Adrenal gland (tissue), 12 donors: ENCODE results near the gene RBBP4. TPM values are rescaled to one million over a fixed set of nuclear protein-coding genes. Genes with fewer than 3 reads are reported as not detected.

Experiments used
- DNase-seq, 7 donors: peaks; one replicate each; pipeline ENCODE4 v3.0.0-alpha.2; 2019 to 2020
- H3K27ac ChIP-seq, 5 donors: fragments of 200-600 bp; sonication (generic) in 4 of 5; 1 replicate in 3 of 5; 2 replicates in 2 of 5; pipeline versions ENCODE4 v1.5.1 to v1.8.0; 2016 to 2020; ENCODE audit warnings: mild to moderate bottlenecking in 1 of 5
- H3K27me3 ChIP-seq: fragments of 200-600 bp; 2 replicates; pipeline ENCODE4 v1.8.0; 2021
- H3K36me3 ChIP-seq, 2 donors: fragments of 200-600 bp; replicated peaks in 1 of 2; 1 replicate in 1 of 2; 2 replicates in 1 of 2; pipeline versions ENCODE4 v1.5.1 to v1.8.0; 2018 to 2022
- H3K4me1 ChIP-seq, 2 donors: fragments of 200-600 bp; replicated peaks in 1 of 2; 1 replicate in 1 of 2; 2 replicates in 1 of 2; pipeline versions ENCODE4 v1.5.1 to v1.8.0; 2018 to 2021
- H3K4me3 ChIP-seq, 4 donors: fragments of 200-600 bp; sonication (generic) in 3 of 4; one replicate each; pipeline ENCODE4 v1.5.1; 2016 to 2018
- H3K9me3 ChIP-seq, 3 donors: fragments of 200-600 bp; sonication (generic) in 1 of 3; replicated peaks in 1 of 3; 1 replicate in 2 of 3; 2 replicates in 1 of 3; pipeline versions ENCODE4 v1.5.1 to v1.8.0; 2016 to 2021
- CTCF ChIP-seq, 6 experiments: fragments of 450-650 bp in 4 of 6; fragments of 200-600 bp in 2 of 6; sonication (generic) in 1 of 6; IDR thresholded peaks; 1 replicate in 5 of 6; 2 replicates in 1 of 6; pipeline versions ENCODE4 v1.5.1 to v1.8.0; 2016 to 2021; ENCODE audit warnings: antibody characterized with exemption in 6 of 6, mild to moderate bottlenecking in 2 of 6, moderate library complexity in 1 of 6
- POLR2A ChIP-seq, 2 donors: fragments of 450-650 bp; IDR thresholded peaks; one replicate each; pipeline ENCODE4 v1.6.1; 2017; ENCODE audit warnings: antibody characterized with exemption in 2 of 2, mild to moderate bottlenecking in 2 of 2, moderate library complexity in 1 of 2
- WGBS, 4 donors: extraction: QIAGEN DNeasy Blood & Tissue Kit in 2 of 4; methylation state at CpG; one replicate each; pipeline versions ENCODE4 v1.1.5 to v1.1.7; 2013 to 2017; 5-methylcytosine and 5-hydroxymethylcytosine counted together
- intact Hi-C, 2 donors: fragments of 100-400 bp; cut with DNase I; formaldehyde crosslinking; loops; one replicate each; pipeline versions ENCODE4 v1.14.1 to v1.15.0; 2022 to 2023
- polyA plus RNA-seq, 3 donors: library from polyadenylated mRNA; stranded (reverse); fragments of 200-250 nt in 2 of 3; fragments of 350-450 nt in 1 of 3; fragmentation: Illumina TruSeq in 1 of 3; extraction: RNeasy Lipid Tissue Mini Kit (QIAGEN cat#74804) in 1 of 3; gene quantifications; one replicate each; pipeline ENCODE4 v1.2.3, GENCODE V29; 2013 to 2014
- total RNA-seq, 9 donors: library from RNA; depleted of rRNA in 4 of 9; stranded (reverse); fragments of >200 nt in 4 of 9; fragments of 120-200 nt in 1 of 9; fragmentation: NEBNext Ultra II Directional in 1 of 9; extraction: Animal tissue kit (Norgen Biotek cat#: 25700) in 1 of 9; gene quantifications; one replicate each; pipeline versions ENCODE4 v1.1.0 to v1.2.4, GENCODE V29; 2013 to 2023
- donor health status: healthy with polysubstance abuse.
- donor health status: Bipolar disorder and iron deficiency.
- donor health status: DM: yes; HTN: yes; CAD: no.
- donor health status: DM: no; HTN: no; CAD: no.
- donor health status: DM: no; HTN: no; CAD: no.
- donor health status: DM: yes; HTN: yes; CAD: no.

Gene RBBP4
- total and polyA plus RNA-seq, 12 donors: 24.8 to 212 (median 148) TPM

GRCh38 chr1:32609180-32609579, 41.8 kb upstream of the RBBP4 start:
- DNase-seq: no peak
- H3K36me3 ChIP-seq: peaks cover 0 to 4% of the 10 kb centered on the region in 2 donors
- intact Hi-C loops: no loop called here
- no peak for TF ChIP-seq CTCF (IDR thresholded peaks at IDR 0.05)
- TF ChIP-seq POLR2A (IDR thresholded peaks at IDR 0.05): no peak
- no peaks in the 10 kb centered on the region for H3K9me3 ChIP-seq
- H3K27ac ChIP-seq: no peak overlapping the region
- WGBS, 4 donors: 86 to 93% (median 90%) methylated on average over 4 of the region's 4 CpGs
- peaks cover 3 to 7% of the 10 kb centered on the region in 2 donors for H3K4me1 ChIP-seq
- no peaks in the 10 kb centered on the region for H3K27me3 ChIP-seq
- H3K4me3 ChIP-seq: no peak overlapping the region

GRCh38 chr1:32611859-32612188, 39.2 kb upstream of the RBBP4 start:
- 7 to 16% (median 11%) methylated on average over 12 of the region's 12 CpGs for WGBS, 4 donors
- H3K36me3 ChIP-seq: no peaks in the 10 kb centered on the region
- intact Hi-C loops: no loop called here
- H3K27ac ChIP-seq: peak overlapping the region in 3 of 5 donors; percentile 2 to 64 (median 56)
- TF ChIP-seq POLR2A (IDR thresholded peaks at IDR 0.05): no peak
- TF ChIP-seq CTCF (IDR thresholded peaks at IDR 0.05): no peak
- H3K27me3 ChIP-seq: no peaks in the 10 kb centered on the region
- no peaks in the 10 kb centered on the region for H3K9me3 ChIP-seq
- H3K4me1 ChIP-seq: peaks cover 3 to 7% of the 10 kb centered on the region in 2 donors
- DNase-seq: no peak
- H3K4me3 ChIP-seq: peak overlapping the region in 2 of 4 donors; percentile 7 to 60

- Histone ChIP-seq H3K4me1 (peaks cover 3 to 7% of the 10 kb centered on the region in 2 donors), H3K27me3 (no peaks in the 10 kb centered on the region), H3K27ac (peak overlapping the region in 4 of 5 donors; percentile 2 to 64 (median 55)), H3K36me3 (no peaks in the 10 kb centered on the region), H3K4me3 (peak overlapping the region in 2 of 4 donors; percentile 7 to 60), H3K9me3 (no peaks in the 10 kb centered on the region)
- WGBS, 4 donors: 4 to 13% (median 7%) methylated on average over 9 to 35 of the region's 35 CpGs
- intact Hi-C loops: no loop called here
- DNase-seq: peak; percentile 86 to 96 (median 93)
- TF ChIP-seq POLR2A (IDR thresholded peaks at IDR 0.05): peak; percentile 22 to 71
- peak; percentile 11 to 48 (median 40) for TF ChIP-seq CTCF (IDR thresholded peaks at IDR 0.05)
Observed at GRCh38 chr1:32612189-32612881, 38.7 kb upstream of the RBBP4 start.

- Histone ChIP-seq H3K9me3 (no peaks in the 10 kb centered on the region), H3K4me3 (no peak overlapping the region), H3K4me1 (peaks cover 3 to 7% of the 10 kb centered on the region in 2 donors), H3K27ac (no peak overlapping the region), H3K36me3 (no peaks in the 10 kb centered on the region), H3K27me3 (no peaks in the 10 kb centered on the region)
- DNase-seq: no peak
- TF ChIP-seq CTCF (IDR thresholded peaks at IDR 0.05) (no peak), POLR2A (IDR thresholded peaks at IDR 0.05) (no peak)
- intact Hi-C loops: no loop called here
- 86 to 91% (median 88%) methylated on average over 5 of the region's 5 CpGs for WGBS, 4 donors
Observed at GRCh38 chr1:32613472-32613871, 37.5 kb upstream of the RBBP4 start.
